GM19452 (cell line): ENCODE measurements around the gene CLEC4C.
"Not testable (repeated sequence)": the region's sequence is repeated elsewhere in the genome, so short reads cannot be mapped to it uniquely, and the experiment has no call there.

Source experiments
- ATAC-seq: cut with Tn5 transposase; IDR thresholded peaks from one replicate; pipeline ENCODE4 v1.9.1; 2021; ENCODE audit not compliant: unreplicated experiment

The CLEC4C gene, protein sequence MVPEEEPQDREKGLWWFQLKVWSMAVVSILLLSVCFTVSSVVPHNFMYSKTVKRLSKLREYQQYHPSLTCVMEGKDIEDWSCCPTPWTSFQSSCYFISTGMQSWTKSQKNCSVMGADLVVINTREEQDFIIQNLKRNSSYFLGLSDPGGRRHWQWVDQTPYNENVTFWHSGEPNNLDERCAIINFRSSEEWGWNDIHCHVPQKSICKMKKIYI

DNA sequence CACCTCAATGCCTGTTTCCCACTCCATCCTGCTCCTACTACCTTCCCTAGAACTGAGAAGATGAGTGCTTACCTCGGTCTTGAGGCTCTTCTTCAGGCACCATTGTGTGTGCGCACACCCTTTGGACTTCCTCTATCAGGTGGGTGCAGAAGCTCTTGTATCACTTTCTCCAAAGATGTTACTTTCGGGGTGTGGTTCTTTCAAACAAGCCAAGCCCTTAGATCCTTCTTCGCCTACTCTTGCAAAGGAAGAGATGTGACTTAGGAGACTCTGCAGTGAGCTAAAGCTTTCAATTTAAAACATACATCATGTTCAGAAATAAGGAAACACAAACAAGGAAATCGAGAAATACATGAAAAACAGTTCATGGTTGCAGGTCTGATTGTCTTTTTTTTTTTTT, at the start of gene CLEC4C:
TSS of gene CLEC4C (minus strand) at position 130 of the 400 bp plus-strand sequence. CDS start at position 103, 27 bp downstream.
- ATAC-seq: no peak

DNA sequence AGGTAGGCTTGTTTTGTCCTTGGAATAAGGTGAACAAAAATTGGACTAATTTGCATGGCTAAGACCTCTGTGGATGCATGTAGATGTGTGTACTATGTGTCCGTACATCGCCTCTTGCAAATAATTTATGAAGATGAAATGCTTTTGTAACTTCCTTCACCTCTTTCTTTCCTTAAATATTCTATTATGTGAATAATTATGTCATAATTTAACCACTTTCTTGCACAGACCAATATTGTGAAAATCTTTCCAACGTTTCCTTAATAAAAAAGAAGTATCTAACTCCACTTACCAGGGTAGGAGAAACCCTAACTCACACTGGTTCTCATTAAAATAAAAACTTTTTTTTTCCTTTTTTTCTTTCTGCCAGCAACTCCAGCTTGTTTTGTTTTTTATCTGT, 46.0 kb upstream of the CLEC4C start:
- ATAC-seq: no peak

DNA sequence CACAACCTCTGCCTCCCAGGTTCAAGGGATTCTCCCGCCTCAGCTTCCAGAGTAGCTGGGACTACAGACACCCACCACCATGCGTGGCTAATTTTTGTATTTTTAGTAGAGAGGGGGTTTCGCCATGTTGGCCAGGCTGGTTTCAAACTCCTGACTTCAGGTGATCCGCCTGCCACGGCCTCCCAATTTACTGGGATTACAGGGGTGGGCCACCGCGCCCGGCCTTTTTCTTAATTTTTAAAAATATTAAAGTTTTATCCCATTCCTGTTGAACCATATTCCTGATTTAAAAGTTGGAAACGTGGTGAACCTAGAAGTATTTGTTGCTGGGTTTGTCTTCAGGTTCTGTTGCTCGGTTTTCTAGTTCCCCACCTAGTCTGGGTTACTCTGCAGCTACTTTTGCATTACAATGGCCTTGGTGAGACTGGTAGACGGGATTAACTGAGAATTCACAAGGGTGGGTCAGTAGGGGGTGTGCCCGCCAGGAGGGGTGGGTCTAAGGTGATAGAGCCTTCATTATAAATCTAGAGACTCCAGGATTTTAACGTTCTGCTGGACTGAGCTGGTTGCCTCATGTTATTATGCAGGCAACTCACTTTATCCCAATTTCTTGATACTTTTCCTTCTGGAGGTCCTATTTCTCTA, 41.8 kb upstream of the CLEC4C start, which contains the start of gene NANOG:
TSS of gene NANOG (plus strand) at position 519 of the 645 bp plus-strand sequence. CDS start 213 bp downstream, outside the sequence.
- not testable (repeated sequence) for ATAC-seq

- no peak for ATAC-seq
Measured at GRCh38 chr12:7788294-7788660, 41.1 kb upstream of the CLEC4C start.

- no peak for ATAC-seq
Measured at GRCh38 chr12:7787574-7788293, 40.6 kb upstream of the CLEC4C start.

GRCh38 chr12:7784701-7785100, 37.5 kb upstream of the CLEC4C start:
- ATAC-seq: no peak

DNA sequence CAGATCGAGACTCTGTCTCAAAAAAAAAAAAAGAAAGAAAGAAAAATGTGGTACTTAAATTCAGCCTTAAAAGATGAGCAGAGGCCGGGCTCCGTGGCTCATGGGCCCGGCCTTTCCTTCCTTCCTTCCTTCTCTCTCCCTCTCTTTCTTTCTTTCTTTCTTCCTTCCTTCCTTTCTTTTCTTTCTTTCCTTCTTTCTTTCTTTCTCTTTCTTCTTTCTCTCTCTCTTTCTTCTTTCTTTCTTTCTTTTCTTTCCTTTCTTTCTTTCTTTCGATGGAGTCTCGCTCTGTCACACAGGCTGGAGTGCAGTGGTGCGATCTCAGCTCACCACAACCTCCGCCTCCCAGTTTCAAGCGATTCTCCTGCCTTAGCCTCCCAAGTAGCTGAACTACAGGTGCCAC, 36.3 kb upstream of the CLEC4C start:
- ATAC-seq: not testable (repeated sequence)

DNA sequence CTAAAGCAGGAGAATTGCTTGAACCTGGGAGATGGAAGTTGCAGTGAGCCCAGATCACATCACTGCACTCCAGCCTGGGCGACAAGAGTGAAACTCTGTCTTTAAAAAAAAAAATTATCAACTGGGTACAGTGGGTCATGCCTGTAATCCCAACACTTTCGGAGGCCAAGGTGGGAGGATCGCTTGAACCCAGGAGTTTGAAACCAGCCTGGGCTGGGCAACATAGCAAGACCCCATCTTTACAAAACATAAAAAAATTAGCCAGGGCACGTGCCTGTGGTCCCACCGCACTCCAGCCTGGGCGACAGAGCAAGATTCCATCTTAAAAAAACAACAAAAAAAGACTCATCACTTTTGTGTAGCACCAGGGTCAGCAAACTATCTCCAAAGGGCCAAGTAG, 34.9 kb upstream of the CLEC4C start:
- no peak for ATAC-seq

DNA sequence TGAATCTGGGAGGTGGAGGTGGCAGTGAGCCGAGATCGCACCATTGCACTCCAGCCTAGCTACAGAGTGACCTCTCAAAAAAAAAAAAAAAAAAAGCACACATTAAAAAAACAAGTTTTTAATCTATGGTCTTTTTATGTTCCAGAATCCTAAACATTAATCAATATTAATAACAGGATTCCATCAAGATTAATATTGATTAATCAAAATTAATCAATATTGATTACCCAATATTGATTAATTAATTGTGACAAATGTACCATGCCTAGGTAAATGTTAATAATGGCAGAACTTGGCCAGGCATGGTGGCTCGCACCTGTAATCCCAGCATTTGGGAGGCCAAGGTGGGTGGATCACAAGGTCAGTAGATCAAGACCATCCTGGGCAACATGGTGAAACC, 34.1 kb upstream of the CLEC4C start:
- ATAC-seq: no peak

DNA sequence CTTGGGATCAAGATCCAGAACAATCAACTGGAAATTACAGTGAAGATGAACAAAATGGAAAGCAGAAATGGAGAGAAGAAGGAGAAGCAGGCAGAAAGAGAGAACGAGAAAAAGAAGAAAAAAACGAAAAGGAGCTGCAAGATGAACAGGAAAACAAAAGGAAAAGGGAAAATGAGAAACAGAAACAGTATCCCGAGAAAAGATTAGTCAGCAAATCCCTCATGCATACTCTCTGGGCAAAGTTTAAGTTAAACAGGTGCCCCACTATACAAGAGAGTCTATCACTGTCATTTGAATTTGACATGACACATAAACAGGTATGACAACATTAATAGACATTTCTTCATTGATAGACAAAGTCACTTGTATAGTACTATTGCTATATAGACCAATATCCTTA, 22.8 kb upstream of the CLEC4C start:
- ATAC-seq: no peak

- no peak for ATAC-seq
Measured at GRCh38 chr12:7758766-7759140, 11.6 kb upstream of the CLEC4C start.

GRCh38 chr12:7756993-7757392, 9.8 kb upstream of the CLEC4C start:
- no peak for ATAC-seq

GRCh38 chr12:7755668-7756067, 8.5 kb upstream of the CLEC4C start:
- not testable (repeated sequence) for ATAC-seq

- not testable (repeated sequence) for ATAC-seq
Measured at GRCh38 chr12:7751941-7752922, 5.1 kb upstream of the CLEC4C start.

GRCh38 chr12:7751394-7751793, 4.2 kb upstream of the CLEC4C start:
- no peak for ATAC-seq

DNA sequence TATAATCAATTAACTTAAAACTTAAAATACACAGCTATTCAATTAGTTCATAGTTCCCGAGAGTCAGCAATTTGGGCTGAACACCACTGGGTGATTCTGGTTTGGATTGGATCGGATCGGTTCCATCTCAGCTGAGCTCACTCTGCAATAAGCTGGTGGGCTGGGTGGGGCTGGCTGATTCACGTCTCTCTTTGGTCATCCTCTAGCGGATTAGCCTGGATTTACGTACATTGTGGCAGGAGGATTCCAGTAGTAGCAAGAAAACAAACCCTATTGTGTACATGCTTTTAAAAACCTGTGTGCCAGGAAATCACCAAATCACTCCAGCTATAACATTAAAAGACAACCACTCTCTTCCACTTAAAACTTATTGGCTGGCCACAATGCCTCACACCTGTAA, 3.2 kb upstream of the CLEC4C start:
- no peak for ATAC-seq

GRCh38 chr12:7749442-7749841, 2.3 kb upstream of the CLEC4C start:
- no peak for ATAC-seq

DNA sequence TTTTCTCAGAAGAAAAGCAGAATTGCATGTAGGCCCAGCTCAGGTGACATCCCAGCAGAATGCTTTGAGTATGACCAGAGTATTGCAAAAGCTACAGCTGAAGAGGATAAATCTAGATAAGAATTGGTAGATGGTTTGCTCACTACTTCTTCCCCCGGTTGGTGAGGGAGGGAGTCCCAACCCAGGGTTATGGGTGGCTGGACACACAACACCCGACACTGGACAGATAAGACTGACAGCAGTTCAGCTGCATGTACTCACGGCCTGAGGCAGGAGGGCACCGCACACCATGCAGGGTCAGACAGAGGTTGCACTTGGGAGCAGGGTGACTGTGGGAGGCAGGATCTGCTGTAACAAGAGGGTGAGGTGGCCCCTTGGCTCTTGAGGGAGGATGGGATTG, 1.7 kb upstream of the CLEC4C start:
- no peak for ATAC-seq

- ATAC-seq: no peak
Measured at GRCh38 chr12:7732993-7733392, 14.2 kb downstream of the CLEC4C start.

- no peak for ATAC-seq
Measured at GRCh38 chr12:7731486-7731885, 15.7 kb downstream of the CLEC4C start.

DNA sequence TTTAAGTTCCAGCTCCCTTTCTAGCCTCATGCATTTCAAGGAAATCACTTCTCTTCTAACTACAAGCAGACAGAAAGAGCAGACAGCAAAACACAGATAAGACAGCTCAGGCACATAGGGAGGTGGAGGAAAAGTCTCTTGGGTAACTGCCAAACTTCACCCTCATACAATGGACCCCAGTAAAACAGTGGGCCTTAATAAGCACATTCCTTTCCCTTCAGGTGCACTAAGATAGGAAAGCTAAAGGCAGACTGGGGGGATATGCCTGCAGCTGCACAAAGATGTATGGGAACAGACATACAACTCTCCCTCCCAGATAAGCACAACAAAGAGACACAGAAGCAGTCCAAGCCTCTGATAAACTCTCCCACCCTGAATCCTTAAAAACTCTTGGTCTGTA, 16.2 kb downstream of the CLEC4C start:
- ATAC-seq: not testable (repeated sequence)
